GM18519 (cell line): Measurements from ENCODE around the gene ADD2.

Experiments used
- ATAC-seq: cut with Tn5 transposase; IDR thresholded peaks from one replicate; pipeline ENCODE4 v1.9.1; 2021; ENCODE audit warnings: mild to moderate bottlenecking, moderate library complexity; ENCODE audit not compliant: unreplicated experiment, low FRiP score

Gene ADD2

GRCh38 chr2:70726947-70727725 lies 40.9 kb downstream of the ADD2 start:
- no peak for ATAC-seq

GRCh38 chr2:70725505-70725904 lies 42.5 kb downstream of the ADD2 start:
- ATAC-seq = no peak

DNA sequence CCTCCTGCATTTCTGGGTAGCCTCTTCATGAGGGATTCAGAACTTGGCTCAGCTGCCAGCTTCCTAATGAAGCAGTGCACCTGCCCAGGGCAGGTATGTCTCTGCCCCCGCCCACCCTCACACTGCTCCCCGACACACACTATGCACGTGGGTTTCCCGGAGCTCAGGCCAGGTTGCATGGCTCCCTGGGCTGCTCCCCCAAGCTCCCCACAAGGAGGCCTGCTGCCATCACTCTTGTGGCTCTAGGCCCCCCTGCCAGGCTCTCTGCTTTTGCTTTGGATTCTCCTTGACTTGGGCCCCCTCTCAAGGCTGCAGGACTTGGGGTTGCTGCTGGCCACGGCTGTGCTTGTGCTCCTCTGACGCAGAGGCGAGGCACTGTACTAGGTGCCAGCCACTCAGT lies 43.6 kb downstream of the ADD2 start:
- ATAC-seq = no peak

GRCh38 chr2:70723286-70723885 lies 44.6 kb downstream of the ADD2 start:
- ATAC-seq = no peak

- ATAC-seq = no peak
These were observed 47.9 kb downstream of the ADD2 start for GRCh38 chr2:70720124-70720523.

GRCh38 chr2:70719231-70719630 lies 48.8 kb downstream of the ADD2 start:
- no peak for ATAC-seq

- ATAC-seq = no peak
These were observed 49.3 kb downstream of the ADD2 start for GRCh38 chr2:70718736-70719135.

GRCh38 chr2:70718241-70718640 lies 49.8 kb downstream of the ADD2 start:
- no peak for ATAC-seq

GRCh38 chr2:70717431-70718038 lies 50.5 kb downstream of the ADD2 start:
- ATAC-seq = no peak

DNA sequence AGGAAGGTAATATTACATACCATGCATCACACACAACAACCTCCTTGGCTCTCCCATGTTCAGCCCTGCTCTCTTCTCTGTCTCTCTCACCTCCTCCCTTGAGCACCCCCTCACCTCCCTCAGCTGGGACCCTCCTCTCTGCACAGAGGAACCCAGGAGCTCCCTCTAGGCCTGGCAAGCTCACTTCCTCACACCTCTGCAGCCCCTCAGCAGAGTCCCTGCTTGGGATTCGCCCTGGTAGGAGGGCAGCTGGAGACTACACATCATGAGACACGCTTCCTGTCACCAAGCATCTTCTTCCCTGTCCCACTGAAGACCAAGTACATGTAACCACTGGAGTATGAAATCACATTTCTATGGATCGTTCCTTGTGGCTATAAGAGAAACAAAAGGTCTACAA lies 51.0 kb downstream of the ADD2 start:
- no peak for ATAC-seq

DNA sequence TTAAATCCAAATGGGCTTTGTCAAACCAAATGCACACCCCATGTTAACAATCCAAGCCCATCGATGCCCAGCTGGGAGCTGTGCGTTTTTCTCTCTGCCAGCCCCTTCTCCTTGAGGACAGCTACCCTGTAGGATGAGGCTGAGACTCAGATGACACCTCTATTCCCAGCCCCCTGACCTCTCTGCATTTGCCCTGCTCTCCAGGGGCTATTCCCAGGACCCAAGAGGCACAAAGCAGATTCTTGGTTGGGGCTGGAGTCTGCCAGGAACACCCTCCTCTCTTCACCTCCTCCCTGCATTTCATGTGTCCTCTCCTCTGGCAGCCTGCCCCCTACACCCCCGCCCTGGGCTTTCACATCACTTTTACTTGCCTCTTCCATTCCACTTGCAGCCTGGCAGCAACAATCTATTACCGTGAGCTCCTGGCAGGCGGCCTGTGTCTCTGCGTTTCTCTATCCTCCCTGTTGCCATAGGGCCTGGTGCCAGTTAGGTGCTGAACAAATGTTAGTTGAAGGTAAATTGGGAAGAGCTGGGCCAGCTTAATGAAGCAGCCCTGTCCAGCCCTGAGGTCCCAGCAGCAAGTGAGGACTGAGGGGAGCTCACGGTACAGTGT lies 51.8 kb downstream of the ADD2 start:
- ATAC-seq = no peak

DNA sequence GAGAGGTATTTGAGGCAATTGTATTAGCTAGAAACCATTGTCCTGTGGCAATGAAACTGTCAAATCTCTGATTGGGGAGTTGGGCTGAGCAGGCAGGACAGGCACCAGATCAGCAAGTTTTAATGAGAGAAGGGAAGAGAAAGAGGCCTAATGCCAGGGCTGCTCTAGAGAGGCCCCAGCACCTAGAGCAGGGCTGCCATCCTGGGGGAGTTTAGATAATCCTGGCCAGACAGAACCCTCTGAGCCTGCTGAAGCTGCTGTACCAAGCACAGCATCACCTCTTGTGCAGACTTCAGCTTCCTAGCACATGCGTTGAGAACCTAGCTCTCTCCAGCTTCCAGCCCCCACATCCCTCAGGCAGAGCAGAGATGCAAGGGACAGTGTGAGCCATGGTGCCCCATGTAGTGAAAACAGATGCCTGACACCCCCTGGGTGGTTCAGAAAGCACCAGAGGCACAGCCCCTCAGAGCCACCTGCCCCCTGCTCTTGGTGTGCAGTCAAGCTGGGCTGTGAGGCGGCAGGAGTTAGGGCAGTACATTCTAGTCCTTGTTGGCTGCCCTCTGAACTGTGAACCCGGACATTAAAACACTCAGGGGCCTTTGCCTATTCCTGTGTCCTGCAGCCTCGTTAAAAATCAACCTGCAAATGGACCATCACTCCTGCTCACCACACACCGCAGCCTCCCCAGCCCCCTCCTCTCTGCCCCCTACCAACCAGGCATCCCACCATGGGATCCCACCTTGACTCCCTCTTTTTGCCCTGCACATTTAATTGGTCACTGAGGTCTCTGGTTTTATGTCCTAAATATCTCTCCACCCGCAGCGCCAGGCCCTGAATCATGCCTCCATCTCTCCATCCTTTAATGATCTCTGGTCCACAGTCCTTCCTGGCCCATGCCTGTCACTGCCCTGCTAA lies 52.7 kb downstream of the ADD2 start:
- no peak for ATAC-seq

- ATAC-seq = no peak
These were observed 53.7 kb downstream of the ADD2 start for GRCh38 chr2:70714141-70714905.

GRCh38 chr2:70712916-70713315 lies 55.1 kb downstream of the ADD2 start:
- no peak for ATAC-seq

- no peak for ATAC-seq
These were observed 56.8 kb downstream of the ADD2 start for GRCh38 chr2:70711191-70711590.

DNA sequence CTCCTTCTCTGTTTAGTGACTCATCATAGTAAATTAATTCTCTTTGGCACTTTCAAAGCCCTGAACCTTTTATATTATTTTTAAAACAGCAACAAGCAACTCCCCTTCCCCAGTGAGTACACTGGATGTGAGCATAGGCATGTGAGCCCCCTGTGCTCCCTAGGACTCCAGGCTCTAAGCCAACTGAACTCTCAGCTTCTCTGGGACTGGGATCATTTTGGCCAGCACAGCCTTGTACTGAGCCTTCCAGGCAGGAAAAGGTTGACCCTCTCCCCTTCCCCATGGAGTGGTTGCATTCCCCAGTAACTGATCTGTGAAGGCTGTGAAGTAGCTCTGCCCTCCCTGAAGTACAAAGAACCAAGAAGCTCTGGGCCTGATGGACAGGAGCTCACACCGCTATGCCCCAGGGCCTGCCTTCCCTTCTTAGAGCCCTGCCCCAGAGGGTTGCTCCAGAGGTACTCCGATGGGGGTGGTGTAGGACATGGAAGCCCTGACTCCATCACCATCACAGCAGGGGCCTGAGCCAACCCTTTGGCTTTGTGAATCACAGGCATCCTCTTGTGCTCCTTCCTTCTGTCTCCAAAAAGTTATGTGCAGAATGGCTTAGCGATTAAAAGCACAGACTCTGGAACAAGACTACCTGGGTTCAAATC lies 57.8 kb downstream of the ADD2 start:
- ATAC-seq = no peak

- ATAC-seq = no peak
These were observed 58.5 kb downstream of the ADD2 start for GRCh38 chr2:70709275-70710037.

- no peak for ATAC-seq
These were observed 59.4 kb downstream of the ADD2 start for GRCh38 chr2:70708376-70709199.
